NCI-H2171 treated with DMSO at 0.1 percent for 48 hours (cell line): ENCODE data around the gene TRHDE.
"Not testable (repeated sequence)": the region's sequence is repeated elsewhere in the genome, so short reads cannot be mapped to it uniquely, and the experiment has no call there.

ENCODE experiments used
- DNase-seq: peaks from one replicate; lab custom pipeline; 2025; lab: John Stamatoyannopoulos, UW

Gene TRHDE

DNA sequence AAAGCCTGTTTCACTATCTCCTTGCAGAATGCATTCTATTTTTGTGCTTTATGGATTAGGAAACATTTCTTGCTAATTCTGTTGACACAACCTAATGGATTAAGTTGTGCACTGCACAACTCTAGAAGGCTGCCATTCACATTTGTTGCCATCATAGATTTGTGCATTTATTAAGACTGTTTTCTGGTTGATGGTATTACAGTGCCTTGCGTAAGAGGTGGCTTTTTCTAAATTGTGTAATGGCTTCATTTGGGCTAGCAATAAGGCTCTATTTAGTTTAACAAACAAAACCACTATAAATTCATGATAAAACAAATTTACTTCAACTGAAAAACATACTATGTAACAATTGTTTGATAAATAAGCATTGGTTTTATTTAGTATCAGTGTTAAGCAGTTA lies 175.9 kb downstream of the TRHDE start:
- no peak for DNase-seq

DNA sequence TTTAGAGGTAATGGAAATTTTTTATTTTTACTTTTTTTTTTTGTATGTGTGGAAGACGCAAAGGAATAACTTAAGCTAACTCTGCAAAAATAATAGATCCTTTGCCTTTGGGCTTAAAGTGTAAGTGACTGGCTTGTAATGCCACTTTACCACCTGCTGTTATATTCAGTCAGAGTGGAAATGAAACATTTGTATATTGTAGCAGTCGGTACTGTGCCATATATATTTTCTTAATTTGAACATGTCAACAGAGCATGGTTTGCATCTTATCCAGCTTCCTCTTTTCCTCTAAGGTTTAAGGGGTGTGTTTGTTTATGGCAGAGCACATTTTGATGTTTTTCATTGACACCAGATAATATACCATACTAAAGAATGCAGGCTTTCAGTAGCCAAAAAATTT lies 176.6 kb downstream of the TRHDE start:
- DNase-seq: no peak

DNA sequence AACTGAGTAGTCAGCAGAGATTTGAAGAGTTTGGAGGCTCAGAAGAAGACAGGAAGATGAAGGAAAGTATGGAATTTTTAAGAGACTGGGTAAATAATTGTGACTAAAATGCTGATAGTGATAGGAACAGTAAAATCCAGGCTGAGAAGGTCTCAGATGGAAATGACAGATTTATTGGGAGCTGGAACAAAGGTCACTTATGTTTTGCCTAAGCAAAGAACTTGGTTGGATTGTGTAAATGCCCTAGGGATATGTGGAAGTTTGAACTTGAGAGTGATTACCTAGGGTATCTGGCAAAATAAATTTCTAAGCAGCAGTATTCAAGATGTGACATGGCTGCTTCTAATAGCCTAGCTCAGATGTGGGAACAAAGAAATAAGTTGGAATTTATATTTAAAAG lies 180.9 kb downstream of the TRHDE start:
- DNase-seq: no peak

DNA sequence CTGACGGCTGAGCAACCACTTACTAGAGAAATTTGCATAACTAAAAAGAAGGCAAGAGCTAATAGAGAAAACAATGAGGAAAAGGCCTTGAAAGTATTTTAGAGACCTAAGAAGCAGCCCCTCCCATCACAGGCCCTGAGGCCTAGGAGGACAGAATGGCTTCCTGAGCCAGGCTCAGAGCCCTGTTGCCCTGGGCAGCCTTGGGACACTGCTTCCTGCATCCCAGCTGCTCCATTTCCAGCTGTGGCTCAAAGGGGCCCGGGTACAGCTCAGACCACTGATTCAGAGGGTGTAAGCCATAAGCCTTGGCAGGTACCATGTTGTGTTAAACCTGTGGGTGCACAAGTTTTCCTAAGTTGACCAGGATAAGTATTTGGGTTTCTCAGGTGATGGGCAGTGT lies 181.4 kb downstream of the TRHDE start:
- DNase-seq: no peak

DNA sequence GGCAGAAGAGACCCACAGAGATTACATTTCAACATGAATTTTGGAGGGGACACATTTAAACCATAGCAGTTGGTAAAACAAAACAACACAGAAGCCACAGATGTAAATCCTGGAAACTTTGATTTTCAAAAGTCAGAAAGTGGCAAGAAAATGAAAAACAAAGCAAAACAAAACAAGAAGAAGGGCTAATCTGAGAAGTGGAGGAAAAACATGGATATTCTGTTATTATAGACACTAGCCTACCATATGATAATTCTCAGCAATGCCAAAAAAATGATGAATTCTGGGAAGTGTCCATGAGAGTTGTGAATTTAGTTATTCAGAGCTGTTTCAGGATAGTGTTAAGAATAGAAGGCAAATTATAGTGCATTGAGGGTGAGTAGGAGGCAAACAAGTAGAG lies 192.3 kb downstream of the TRHDE start:
- no peak for DNase-seq

DNA sequence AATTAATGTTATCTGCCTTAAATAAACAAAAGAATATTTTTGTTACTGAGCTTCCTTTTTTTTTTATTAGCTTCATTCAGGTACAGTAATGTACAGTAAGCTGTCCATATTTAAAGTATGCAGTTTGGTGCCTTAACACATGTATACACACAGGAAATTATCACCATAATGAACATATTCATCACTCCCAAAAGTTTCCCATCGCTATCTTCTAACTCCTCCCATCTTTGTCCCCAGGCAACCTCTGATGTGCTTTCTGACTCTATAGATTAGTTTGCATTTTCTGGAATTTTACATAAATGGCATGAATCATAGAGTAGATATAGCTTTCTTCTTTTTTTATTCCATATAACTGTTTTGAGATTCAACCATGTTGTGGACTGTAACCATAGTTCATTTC lies 193.0 kb downstream of the TRHDE start:
- DNase-seq: no peak

DNA sequence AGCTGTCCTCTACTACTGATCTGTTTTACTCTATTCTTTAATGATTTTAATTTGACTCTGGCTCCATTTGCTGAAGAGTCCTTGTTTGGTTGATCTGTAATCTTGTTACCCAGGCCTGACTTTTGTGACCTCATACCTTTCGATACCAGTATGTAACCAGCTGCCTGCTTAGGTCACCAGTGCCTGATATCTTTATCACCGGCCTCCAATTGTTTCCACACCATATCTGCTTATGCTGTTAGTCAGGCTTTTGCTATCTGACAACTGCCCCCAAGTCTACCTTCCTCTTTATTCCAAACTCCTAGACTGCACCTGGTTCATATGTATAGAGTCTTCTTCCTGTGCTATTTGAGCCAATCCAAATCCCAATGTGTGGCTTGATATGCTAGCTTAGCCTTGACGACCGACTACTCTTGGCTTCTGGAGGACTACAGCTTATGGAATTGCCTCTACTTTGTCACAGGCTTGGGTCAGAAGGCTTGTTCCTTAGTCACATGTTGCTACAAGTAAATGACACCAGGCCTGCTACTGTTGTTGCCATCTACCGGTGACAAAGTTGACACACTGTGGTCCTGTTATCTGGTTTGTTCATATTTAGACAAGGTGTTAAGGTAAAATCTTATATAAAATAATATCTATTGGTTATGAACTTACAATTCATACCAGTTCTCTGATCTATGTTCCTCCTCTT lies 193.9 kb downstream of the TRHDE start:
- no peak for DNase-seq

DNA sequence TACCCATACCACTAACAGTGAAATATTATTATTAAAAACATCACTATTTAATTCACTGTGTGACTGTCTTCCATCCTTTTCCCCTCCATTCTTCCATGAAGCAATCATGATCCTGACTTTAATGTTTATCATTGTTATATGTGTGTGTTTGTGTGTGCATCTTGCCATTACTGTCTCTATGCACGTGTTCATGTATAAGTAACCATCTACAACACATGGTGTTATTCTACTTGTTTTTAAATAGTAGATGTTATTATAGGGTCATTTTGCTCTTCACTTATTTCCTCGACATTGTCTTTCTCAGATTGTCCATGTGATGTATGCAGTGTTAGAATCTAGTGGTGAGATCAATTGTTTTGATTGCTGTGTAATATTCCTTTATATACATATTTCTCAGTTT lies 195.8 kb downstream of the TRHDE start:
- no peak for DNase-seq

DNA sequence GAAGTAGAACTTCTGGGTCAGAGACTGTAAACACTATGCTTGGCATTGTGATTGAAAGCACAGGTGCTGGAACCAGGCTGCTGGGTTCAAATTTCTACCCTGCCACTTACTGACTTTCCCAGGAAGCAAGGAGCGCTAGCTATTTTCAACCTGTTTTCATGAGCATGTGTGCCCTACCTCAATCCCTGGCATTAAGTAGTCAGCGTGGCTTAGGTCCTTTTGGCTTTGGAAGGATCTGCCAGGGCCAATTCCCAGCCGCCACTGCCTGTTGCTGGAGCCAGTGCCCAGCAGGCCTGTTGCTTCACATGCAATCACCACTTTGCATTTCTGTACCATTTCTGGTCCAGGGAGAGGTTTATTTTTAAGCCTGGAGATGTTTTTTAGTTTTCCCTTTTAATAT lies 196.3 kb downstream of the TRHDE start:
- DNase-seq: no peak

DNA sequence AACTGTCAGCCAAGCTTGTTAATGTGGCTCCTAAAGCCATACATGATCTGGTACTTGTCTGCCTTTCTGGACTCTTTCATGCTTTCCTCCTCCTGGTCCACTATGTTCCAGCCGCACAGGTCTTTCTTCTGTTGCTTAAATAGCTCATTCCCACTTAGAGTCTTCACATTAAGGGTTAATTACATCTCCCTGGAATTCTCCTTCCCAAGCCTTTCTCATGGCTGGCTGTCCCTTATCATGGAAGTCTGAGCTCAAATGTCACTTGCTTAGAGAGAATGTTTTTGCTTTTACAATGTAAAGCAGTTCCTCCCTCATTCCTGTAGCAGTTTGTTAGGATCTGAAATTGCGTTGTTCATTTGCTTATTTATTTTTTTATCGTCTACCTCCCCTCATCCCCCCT lies 199.6 kb downstream of the TRHDE start:
- DNase-seq: peak; percentile 8

DNA sequence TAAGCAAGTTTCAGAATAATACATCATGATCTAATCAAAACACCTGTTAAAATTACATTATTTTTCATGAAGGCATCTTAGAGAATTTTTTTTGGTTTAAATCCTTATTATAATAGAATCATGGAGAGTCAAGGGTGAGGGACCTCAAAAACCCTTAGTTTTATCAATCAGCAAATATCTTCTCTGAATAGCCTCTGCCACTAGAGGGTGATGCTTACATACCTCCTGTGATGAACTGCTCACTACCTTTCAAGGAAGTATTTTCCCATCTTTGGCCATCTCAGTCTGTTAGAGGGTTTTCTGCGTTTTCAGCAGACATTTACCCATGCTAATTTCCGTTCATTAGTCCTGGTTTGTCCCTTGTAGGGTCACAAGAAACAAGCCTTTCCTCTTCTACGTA lies 200.2 kb downstream of the TRHDE start:
- DNase-seq: no peak

DNA sequence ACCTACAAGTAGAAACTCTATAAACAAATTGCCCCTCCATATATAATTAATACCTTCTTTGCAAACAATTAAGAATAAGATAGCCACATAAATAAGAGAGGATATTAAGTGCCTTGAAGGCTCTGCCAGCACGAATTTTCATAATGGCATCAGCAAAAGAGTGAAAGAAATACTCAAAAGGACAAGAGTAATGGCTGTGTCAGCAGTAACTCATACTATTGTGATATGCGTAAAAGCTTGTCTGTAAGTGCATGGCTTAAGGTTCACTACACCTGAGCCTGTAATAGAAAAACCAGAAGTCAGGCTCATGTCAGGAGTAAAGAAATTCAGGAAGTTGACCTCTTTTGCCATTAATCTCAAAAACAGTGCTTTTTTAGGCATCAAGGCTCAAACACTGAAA lies 204.1 kb downstream of the TRHDE start:
- no peak for DNase-seq

DNA sequence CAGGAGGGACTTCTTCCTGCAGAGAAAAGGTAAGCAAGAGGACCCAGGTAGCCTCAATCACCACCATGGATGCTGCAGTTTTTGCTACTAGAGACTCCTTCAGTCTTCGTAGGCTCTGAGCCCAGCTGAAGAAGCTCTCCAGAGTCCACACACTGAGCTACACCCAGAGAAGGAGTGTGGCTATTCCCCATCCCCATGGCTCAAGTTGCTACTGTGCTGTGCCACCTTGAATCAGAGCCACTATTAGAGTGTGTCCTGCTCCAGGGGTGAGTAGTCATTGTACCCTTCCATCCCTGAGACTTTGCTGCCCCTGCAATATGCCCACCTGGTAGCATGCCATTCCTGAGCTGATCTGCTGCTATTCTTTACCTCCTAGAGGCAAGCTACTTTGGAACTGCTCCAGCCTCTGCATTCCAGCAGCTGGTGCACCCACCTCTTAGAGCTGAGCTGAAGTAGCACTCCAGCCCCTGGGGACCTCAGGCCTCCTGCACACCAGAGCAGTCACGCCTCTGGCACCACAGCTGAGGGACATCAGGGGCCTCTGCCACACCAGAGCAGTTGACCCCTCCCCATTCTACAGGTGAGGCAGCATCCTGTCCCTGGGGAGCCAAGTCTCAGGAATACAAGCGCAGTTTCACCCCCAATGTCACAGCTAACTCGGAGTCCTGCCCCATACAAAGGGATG lies 213.0 kb downstream of the TRHDE start:
- DNase-seq: peak; percentile 41

DNA sequence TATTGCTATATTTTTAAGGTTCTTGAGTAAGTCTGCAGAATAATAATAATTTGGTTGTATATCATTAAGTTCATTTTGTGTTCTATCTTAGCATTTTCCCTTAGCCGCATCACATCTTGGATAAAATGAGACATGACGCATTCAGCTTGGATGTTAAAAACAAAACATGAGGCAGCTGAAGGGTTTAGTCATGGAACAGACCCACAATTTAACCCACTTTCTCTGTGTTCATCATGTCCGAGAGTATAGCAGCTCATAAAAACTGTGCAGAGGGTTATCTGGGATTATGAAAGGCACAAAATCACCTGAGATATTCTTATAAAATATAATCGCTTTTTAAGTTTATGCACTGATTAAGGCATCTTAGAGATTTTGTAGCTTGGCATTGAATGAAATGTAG lies 219.3 kb downstream of the TRHDE start:
- DNase-seq: no peak

DNA sequence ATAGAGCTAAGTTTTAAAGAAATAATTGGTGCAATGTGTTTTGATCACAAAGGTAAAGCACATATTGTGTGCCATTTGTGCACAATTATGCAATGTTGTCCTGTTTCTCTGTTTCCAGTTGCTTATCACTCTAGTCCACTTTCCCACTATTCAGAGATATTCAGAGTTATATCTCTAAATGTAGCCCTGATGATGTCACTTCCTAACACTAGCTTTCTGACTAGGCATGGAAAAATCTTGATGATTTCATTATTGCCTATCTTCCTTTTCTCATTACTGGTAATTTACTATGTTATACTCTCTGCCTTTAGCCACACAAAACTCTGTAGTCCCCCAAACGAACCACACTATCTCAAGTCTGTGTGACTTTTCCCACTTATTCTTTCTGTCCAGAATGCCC lies 221.2 kb downstream of the TRHDE start:
- no peak for DNase-seq

DNA sequence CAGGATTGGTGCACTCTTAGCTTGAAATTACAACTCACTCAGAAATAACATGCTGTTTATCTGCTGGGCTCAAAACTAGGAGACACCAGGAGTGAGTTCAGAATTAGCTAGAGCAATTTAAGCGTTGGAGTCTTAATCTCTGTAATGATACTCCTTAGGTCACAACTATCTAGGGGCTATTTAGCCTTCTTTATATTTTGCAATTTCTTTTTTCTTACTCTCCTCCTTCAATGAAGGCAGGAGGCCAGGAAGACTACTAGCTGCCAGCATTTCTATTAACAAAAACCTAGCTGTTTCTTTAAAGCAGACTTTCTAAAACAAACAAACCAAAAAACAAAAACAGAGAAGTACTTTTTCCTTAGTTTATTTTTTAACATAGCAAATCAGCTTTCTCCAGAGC lies 226.2 kb downstream of the TRHDE start:
- no peak for DNase-seq

DNA sequence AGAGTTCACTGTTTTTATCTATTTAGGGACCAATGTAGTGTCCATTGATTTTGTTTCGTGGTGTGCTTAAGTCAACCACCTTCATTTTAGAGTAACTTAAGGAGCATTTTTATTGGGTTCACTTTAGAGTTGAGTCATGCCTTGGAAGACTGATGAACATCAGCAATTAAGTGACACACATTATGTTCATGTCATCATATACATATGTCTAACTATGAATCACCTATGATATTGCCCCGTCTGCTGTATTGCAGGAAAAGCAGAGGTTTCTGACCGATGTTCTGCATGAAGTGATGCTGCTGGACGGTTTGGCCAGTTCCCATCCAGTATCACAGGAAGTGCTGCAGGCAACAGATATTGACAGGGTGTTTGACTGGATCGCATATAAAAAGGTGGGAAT lies 227.1 kb downstream of the TRHDE start:
- DNase-seq: no peak

DNA sequence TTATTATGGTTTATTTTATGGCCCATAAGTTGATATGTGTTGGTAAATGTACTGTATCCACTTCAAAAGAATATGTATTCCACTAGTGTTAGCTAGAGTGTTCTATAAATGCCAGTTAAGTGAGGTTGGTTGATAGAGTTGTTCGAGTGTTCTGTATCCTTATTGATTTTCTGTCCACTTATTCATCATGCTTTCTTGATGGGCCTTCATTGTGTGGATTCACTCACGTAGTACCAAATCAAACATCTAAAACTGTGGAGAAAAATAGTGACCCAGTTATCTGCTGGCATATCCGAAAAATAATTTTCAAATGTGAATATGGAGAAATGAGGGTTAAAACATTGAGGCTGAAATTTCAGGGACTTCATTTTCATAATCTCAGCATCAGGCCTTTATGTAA lies 230.4 kb downstream of the TRHDE start:
- no peak for DNase-seq

DNA sequence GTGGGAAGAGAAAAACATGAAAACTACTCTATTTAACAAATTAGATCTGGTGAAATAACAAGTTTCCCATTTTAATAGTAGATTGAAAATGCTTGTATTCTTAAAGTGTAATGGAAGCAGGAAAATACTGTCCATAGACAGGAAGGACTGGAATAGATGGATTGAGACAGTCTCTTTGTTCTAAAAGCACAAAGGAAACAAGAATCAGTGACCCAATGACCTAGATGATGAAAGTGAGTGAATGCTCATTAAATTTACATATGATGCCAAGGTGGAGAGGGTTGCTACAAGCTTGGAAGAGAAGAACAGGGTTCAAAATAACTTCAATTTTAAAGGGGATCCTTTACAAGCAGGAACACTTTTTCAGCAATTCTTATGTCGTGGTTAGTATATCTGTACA lies 233.1 kb downstream of the TRHDE start:
- DNase-seq: no peak

DNA sequence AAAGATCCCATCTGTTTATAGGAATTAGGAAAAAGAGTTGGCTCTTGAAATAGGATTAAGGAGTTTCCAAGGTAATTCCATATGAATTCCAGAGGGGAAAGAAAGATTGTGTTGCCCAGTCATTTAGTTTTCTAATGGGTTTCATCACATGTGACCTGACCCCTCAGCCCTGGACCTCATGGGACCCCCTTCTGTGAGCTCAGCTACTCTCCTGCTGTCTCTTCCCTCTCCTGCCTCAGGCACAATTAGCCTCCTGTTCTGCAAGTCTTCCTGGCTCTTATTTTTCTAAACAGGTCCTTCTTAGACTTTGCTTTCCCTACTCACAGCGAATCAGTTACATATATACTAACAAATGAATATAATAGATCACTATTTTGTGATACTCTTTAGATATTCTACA lies 237.7 kb downstream of the TRHDE start:
- DNase-seq: no peak

DNA sequence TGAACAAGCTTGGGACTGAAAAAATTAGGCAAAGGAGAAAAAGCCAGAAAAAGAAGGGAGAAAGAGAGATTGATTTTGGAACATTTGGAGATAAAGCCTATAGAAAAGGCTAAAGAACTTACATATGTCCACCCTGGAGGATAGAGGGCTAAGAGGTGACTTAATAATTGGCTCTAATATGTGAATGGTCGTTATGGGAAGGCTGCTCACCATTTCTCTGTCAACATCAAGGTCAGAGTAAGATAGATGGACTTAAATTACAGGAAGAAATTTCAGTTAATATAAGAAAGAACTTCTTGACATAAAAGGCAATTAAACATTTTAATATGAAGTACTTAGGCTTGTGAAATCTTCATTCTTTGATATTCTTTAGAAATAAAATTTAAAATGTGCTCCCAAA lies 238.6 kb downstream of the TRHDE start:
- DNase-seq: no peak

DNA sequence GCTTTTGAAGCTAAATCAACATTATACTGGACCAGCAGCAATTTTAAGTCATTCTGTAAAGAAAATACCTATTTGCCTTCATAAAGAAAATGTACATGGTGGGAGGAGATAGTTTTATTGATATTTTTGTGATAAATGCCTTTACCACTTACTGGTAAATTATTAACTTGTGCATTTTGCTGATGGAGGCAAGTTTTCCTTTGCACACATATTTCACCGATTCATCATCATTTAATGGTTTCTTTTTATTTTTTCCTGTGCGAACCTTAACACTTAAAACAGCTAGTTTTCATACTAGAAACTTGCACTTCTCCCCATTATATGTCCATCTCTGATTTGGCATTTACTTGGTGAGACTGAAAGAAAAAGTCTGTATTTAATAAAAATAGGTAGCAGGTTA lies 239.3 kb downstream of the TRHDE start:
- DNase-seq: no peak

DNA sequence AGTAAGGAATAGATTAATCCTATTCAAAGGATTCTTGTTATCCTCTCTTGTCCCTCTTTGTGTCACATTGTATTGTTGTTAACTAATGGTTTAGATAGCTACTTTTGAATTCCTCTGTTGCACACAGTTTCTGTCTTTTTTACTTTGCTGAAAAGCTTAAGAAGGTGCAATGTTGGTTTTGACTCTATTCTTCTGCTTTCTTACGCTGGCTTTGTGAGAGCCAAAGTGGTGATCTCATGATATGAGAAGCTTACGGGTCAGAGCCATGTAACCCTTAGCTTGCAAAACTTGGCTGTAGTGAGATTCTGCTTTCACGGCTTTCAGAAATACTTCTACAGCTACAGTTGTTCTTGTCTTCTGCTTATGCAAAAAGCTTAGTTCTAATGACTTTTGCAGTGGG lies 239.7 kb downstream of the TRHDE start:
- DNase-seq: no peak

DNA sequence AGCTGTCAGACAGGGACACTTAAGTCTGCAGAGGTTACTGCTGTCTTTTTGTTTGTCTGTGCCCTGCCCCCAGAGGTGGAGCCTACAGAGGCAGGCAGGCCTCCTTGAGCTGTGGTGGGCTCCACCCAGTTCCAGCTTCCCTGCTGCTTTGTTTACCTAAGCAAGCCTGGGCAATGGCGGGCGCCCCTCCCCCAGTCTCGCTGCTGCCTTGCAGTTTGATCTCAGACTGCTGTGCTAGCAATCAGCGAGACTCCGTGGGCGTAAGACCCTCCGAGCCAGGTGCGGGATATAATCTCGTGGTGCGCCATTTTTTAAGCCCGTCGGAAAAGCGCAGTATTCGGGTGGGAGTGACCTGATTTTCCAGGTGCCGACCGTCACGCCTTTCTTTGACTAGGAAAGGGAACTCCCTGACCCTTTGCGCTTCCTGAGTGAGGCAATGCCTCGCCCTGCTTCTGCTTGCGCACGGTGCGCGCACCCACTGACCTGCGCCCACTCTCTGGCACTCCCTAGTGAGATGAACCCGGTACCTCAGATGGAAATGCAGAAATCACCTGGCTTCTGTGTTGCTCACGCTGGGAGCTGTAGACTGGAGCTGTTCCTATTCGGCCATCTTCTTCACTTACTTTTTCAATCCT lies 248.0 kb downstream of the TRHDE start:
- not testable (repeated sequence) for DNase-seq
